ENCODE results near the gene SEPTIN10.

Gene SEPTIN10

GRCh38 chr2:109638795-109639194 is 25.0 kb upstream of the SEPTIN10 start:
- TF ChIP-seq CTCF (IDR thresholded peaks at IDR 0.05; ENCODE audit: low read depth, low read length) = no peak
- H3K4me3 ChIP-seq (ENCODE audit: low read depth, low read length) = no peak overlapping the region

GRCh38 chr2:109637749-109638570 is 24.2 kb upstream of the SEPTIN10 start:
- H3K4me3 ChIP-seq (ENCODE audit: low read depth, low read length) = no peak overlapping the region
- TF ChIP-seq CTCF (IDR thresholded peaks at IDR 0.05; ENCODE audit: low read depth, low read length) = no peak

GRCh38 chr2:109636317-109636716 is 22.6 kb upstream of the SEPTIN10 start:
- no peak for TF ChIP-seq CTCF (IDR thresholded peaks at IDR 0.05; ENCODE audit: low read depth, low read length)
- H3K4me3 ChIP-seq (ENCODE audit: low read depth, low read length) = no peak overlapping the region

GRCh38 chr2:109635426-109636304 is 21.9 kb upstream of the SEPTIN10 start:
- H3K4me3 ChIP-seq (ENCODE audit: low read depth, low read length) = no peak overlapping the region
- TF ChIP-seq CTCF (IDR thresholded peaks at IDR 0.05; ENCODE audit: low read depth, low read length) = no peak

GRCh38 chr2:109633284-109633961 is 19.7 kb upstream of the SEPTIN10 start:
- H3K4me3 ChIP-seq (ENCODE audit: low read depth, low read length) = no peak overlapping the region

GRCh38 chr2:109632158-109632789 is 18.5 kb upstream of the SEPTIN10 start:
- no peak for TF ChIP-seq CTCF (IDR thresholded peaks at IDR 0.05; ENCODE audit: low read depth, low read length)
- H3K4me3 ChIP-seq (ENCODE audit: low read depth, low read length) = no peak overlapping the region

More at GRCh38 chr2:109633284-109633961, 19.7 kb upstream of the SEPTIN10 start:
- TF ChIP-seq CTCF (IDR thresholded peaks at IDR 0.05; ENCODE audit: low read depth, low read length) = no peak
